ENCODE data around the gene RNF43.

Gene RNF43

GRCh38 chr17:58436805-58437239, 19.5 kb upstream of the RNF43 start:
- H3K36me3 Mint-ChIP-seq (ENCODE audit: low read depth), result no peaks in the 10 kb centered on the region
- no peak overlapping the region for H3K4me3 Mint-ChIP-seq

GRCh38 chr17:58436245-58436644, 18.9 kb upstream of the RNF43 start:
- TF ChIP-seq CTCF (IDR thresholded peaks at IDR 0.05), result no peak
- Mint-ChIP-seq H3K36me3 (ENCODE audit: low read depth) (no peaks in the 10 kb centered on the region), H3K9me3 (no peaks in the 10 kb centered on the region), H3K4me1 (no peaks in the 10 kb centered on the region), H3K27ac (no peak overlapping the region), H3K27me3 (ENCODE audit: low read depth, poor library complexity) (peaks cover 3% of the 10 kb centered on the region), H3K4me3 (no peak overlapping the region)
- no peak for DNase-seq

More at GRCh38 chr17:58436805-58437239, 19.5 kb upstream of the RNF43 start:
- H3K4me1 Mint-ChIP-seq, result no peaks in the 10 kb centered on the region
- H3K27me3 Mint-ChIP-seq (ENCODE audit: low read depth, poor library complexity), result peaks cover 3% of the 10 kb centered on the region
- no peak overlapping the region for H3K27ac Mint-ChIP-seq
- no peaks in the 10 kb centered on the region for H3K9me3 Mint-ChIP-seq
- TF ChIP-seq CTCF (IDR thresholded peaks at IDR 0.05), result no peak
- no peak for DNase-seq

- Mint-ChIP-seq H3K27me3 (ENCODE audit: low read depth, poor library complexity) (peaks cover 3% of the 10 kb centered on the region), H3K36me3 (ENCODE audit: low read depth) (no peaks in the 10 kb centered on the region), H3K9me3 (no peaks in the 10 kb centered on the region), H3K27ac (no peak overlapping the region), H3K4me3 (no peak overlapping the region), H3K4me1 (no peaks in the 10 kb centered on the region)
- TF ChIP-seq CTCF (IDR thresholded peaks at IDR 0.05), result no peak
- no peak for DNase-seq
Measured at GRCh38 chr17:58432806-58433573, 15.7 kb upstream of the RNF43 start.

- H3K4me3 Mint-ChIP-seq, result no peak overlapping the region
- peaks cover 3% of the 10 kb centered on the region for H3K27me3 Mint-ChIP-seq (ENCODE audit: low read depth, poor library complexity)
- TF ChIP-seq CTCF (IDR thresholded peaks at IDR 0.05), result no peak
- H3K27ac Mint-ChIP-seq, result no peak overlapping the region
- no peak for DNase-seq
- no peaks in the 10 kb centered on the region for H3K4me1 Mint-ChIP-seq
- no peaks in the 10 kb centered on the region for H3K36me3 Mint-ChIP-seq (ENCODE audit: low read depth)
- no peaks in the 10 kb centered on the region for H3K9me3 Mint-ChIP-seq
Measured at GRCh38 chr17:58427807-58428206, 10.5 kb upstream of the RNF43 start.

GRCh38 chr17:58421711-58422110, 4.4 kb upstream of the RNF43 start:
- no peaks in the 10 kb centered on the region for H3K9me3 Mint-ChIP-seq
- no peaks in the 10 kb centered on the region for H3K36me3 Mint-ChIP-seq (ENCODE audit: low read depth)
- peaks cover 2% of the 10 kb centered on the region for H3K27me3 Mint-ChIP-seq (ENCODE audit: low read depth, poor library complexity)
- no peak for TF ChIP-seq CTCF (IDR thresholded peaks at IDR 0.05)
- DNase-seq, result no peak
- no peak overlapping the region for H3K4me3 Mint-ChIP-seq
- H3K4me1 Mint-ChIP-seq, result peaks cover 21% of the 10 kb centered on the region
- no peak overlapping the region for H3K27ac Mint-ChIP-seq

- no peaks in the 10 kb centered on the region for H3K36me3 Mint-ChIP-seq (ENCODE audit: low read depth)
- peaks cover 29% of the 10 kb centered on the region for H3K4me1 Mint-ChIP-seq
- no peak for TF ChIP-seq CTCF (IDR thresholded peaks at IDR 0.05)
- no peak for DNase-seq
- H3K27me3 Mint-ChIP-seq (ENCODE audit: low read depth, poor library complexity), result peaks cover 2% of the 10 kb centered on the region
- H3K9me3 Mint-ChIP-seq, result no peaks in the 10 kb centered on the region
- no peak overlapping the region for H3K4me3 Mint-ChIP-seq
- no peak overlapping the region for H3K27ac Mint-ChIP-seq
Measured at GRCh38 chr17:58420827-58421226, 3.5 kb upstream of the RNF43 start.

Measured in nephron progenitor cell (in vitro differentiated cells).